ENCODE results near the gene BTG4.

BTG4 gene

GRCh38 chr11:111452817-111453552 lies 59.2 kb downstream of the BTG4 start:
- DNase-seq, result no peak

GRCh38 chr11:111452146-111452545 lies 60.0 kb downstream of the BTG4 start:
- no peak for DNase-seq

- DNase-seq, result no peak
Observed at GRCh38 chr11:111450480-111451320, 61.5 kb downstream of the BTG4 start.

- no peak for DNase-seq
Observed at GRCh38 chr11:111449696-111450479, 62.3 kb downstream of the BTG4 start.

- DNase-seq, result no peak
Observed at GRCh38 chr11:111448831-111449557, 63.2 kb downstream of the BTG4 start.

GRCh38 chr11:111448414-111448813 lies 63.8 kb downstream of the BTG4 start:
- no peak for DNase-seq

GRCh38 chr11:111447931-111448330 lies 64.3 kb downstream of the BTG4 start:
- DNase-seq, result no peak

GRCh38 chr11:111447112-111447471 lies 65.1 kb downstream of the BTG4 start:
- DNase-seq, result no peak

- DNase-seq, result peak; percentile 98
Observed at GRCh38 chr11:111446404-111447111, 65.6 kb downstream of the BTG4 start.

- no peak for DNase-seq
Observed at GRCh38 chr11:111445586-111445985, 66.6 kb downstream of the BTG4 start.

All from DMS79 treated with DMSO at 0.1 percent for 48 hours (cell line).